Activated CD4-positive, alpha-beta memory T cell treated with anti-CD3 and anti-CD28 coated beads for 36 hours (primary cell): ENCODE measurements around the gene TADA2A. TPM values are rescaled to one million over a fixed set of nuclear protein-coding genes. Genes with fewer than 3 reads are reported as not detected.

Experiments used
- CTCF ChIA-PET: fragments of 350-600 bp; sonication (Branson Sonifier 250); formaldehyde crosslinking; loops from one replicate; lab custom pipeline; 2021; ENCODE audit warnings: antibody characterized with exemption, inconsistent platforms; lab: Charles Lee
- POLR2A ChIA-PET: fragments of 350-600 bp; sonication (Branson Sonifier 250); formaldehyde crosslinking; loops from one replicate; lab custom pipeline; 2021; ENCODE audit warnings: antibody characterized with exemption; lab: Charles Lee
- DNase-seq: peaks from one replicate; pipeline ENCODE4 v3.0.0-alpha.2; 2020
- H3K27ac Mint-ChIP-seq: one replicate; pipeline ENCODE4 v1.8.0; 2021; ENCODE audit warnings: mixed read lengths
- H3K27me3 Mint-ChIP-seq: one replicate; pipeline ENCODE4 v1.8.0; 2021; ENCODE audit warnings: mixed read lengths
- H3K36me3 Mint-ChIP-seq: one replicate; pipeline ENCODE4 v1.8.0; 2021; ENCODE audit warnings: mixed read lengths
- H3K4me1 Mint-ChIP-seq: one replicate; pipeline ENCODE4 v1.8.0; 2021; ENCODE audit warnings: low read depth, mixed read lengths
- H3K4me3 Mint-ChIP-seq: one replicate; pipeline ENCODE4 v1.8.0; 2021; ENCODE audit warnings: mild to moderate bottlenecking, mixed read lengths
- H3K9me3 Mint-ChIP-seq: one replicate; pipeline ENCODE4 v1.8.0; 2021; ENCODE audit warnings: mixed read lengths
- intact Hi-C: fragments of 100-400 bp; cut with micrococcal nuclease; formaldehyde crosslinking; loops from one replicate; pipeline ENCODE4 v1.15.1; 2023
- total RNA-seq, 2 experiments: library from RNA; stranded (reverse); gene quantifications; one replicate each; pipeline ENCODE4 v1.2.3, GENCODE V29; 2021

The TADA2A gene
- total RNA-seq, 2 experiments from 2014 or later: 35.8 to 36.5 TPM

DNA sequence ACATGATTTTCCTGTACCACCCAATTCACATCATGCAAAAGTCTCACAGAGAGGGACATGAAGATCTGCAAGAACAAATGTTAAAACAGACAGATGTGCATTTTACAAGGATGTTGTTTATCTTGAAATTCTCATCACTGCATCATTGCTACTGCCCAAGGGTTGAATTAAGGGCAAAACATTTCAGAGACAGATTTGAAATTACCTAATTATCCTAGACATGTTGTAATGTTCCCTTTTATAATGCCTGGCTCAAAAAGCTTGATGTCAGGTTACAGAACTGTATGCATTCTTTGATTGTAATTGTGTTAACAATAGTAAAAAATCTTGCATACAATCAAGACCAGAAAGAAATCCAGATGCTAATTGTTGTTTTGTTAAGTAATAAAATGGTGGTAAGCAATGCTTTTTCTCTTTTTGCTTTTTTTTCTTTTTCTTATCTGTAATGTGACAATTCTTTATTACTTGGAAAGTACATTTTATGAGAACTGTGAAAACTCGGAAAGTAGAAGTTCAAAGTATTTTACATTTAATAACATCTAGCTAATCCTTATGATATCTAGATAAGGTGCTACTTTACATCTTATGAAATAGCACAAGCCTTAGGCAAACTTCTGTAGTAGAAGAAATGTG is 79.4 kb downstream of the TADA2A start:
- H3K4me3 Mint-ChIP-seq: no peak overlapping the region
- POLR2A ChIA-PET: no interaction called here
- CTCF ChIA-PET: interaction anchor here (0.8 kb wide), 1 partner anchor 112 kb away, joined by 5 read pairs; no protein-coding TSS in a partner anchor
- intact Hi-C loops: no loop called here
- H3K4me1 Mint-ChIP-seq: peaks cover 37% of the 10 kb centered on the region
- H3K9me3 Mint-ChIP-seq: no peaks in the 10 kb centered on the region
- no peak overlapping the region for H3K27ac Mint-ChIP-seq
- H3K36me3 Mint-ChIP-seq: no peaks in the 10 kb centered on the region
- DNase-seq: no peak
- H3K27me3 Mint-ChIP-seq: no peaks in the 10 kb centered on the region

DNA sequence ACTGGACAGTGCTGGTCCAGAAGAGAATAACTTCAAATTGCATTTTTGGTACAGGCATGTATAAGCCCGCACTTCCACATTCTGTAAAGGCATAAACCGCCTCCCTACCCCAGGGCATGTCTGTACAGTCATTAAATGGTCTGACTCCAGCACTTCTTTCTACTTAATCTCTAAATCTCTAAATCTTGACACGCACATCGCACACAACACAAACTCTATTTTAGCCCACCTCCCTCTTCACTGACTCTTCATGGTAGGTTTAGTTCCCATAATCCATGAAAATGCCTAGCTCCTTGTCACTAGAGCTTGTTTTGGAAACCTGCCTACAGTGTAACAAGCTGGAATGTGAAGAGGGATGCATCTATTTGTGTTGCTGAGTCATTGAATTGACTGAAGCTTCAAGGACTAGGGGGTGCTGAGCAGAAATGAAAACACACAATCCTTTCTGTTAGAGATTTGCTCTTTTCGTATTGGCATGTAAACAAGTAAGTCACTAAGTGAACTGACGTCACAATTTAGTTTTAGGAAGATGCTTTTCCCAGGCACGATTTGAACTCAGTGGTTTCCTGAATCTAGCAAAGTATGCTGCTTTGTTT is 81.4 kb downstream of the TADA2A start:
- H3K27ac Mint-ChIP-seq: peak overlapping the region; percentile 86
- intact Hi-C loops: loop anchor here (2.0 kb wide), 1 partner anchor 57 kb away; no protein-coding TSS in a partner anchor
- peaks cover 49% of the 10 kb centered on the region for H3K4me1 Mint-ChIP-seq
- H3K36me3 Mint-ChIP-seq: no peaks in the 10 kb centered on the region
- no peaks in the 10 kb centered on the region for H3K9me3 Mint-ChIP-seq
- H3K27me3 Mint-ChIP-seq: no peaks in the 10 kb centered on the region
- DNase-seq: no peak
- H3K4me3 Mint-ChIP-seq: peak overlapping the region; percentile 88
- CTCF ChIA-PET: interaction anchor here (0.9 kb wide), 1 partner anchor 8 kb away, joined by 3 read pairs; no protein-coding TSS in a partner anchor
- POLR2A ChIA-PET: interaction anchor here (1.0 to 1.2 kb wide), 3 partner anchors 58 to 116 kb away, joined by 3 to 6 read pairs (median 3); no protein-coding TSS in a partner anchor

DNA sequence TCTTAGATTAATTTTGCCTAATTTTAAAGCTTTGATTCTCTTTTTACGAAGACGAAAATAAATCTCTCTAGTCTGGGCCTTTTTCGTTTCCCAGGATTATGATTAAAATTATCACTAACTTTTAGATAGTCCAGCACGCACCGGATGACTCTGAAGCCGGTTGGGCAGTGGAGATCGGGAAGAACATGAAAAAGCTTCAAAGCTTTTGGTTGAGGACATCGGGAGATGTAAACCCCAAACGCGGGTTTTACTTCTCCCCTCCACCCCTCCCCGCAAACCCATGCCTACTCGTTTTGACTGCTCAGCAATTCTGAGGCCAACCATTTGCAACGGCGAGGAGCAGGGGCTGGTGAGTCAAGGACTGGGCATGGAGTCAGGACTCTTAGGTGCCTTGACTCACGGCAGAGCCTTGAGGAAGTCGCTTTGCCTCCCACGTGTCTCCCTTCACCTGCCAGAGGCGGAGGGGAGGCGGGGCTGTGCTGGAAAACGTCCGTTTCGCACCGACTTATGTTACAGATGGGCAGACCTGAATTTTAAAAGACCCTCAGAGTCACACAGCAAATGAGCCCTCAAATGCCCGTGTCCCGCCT is 82.0 kb downstream of the TADA2A start:
- peak overlapping the region; percentile 88 for H3K4me3 Mint-ChIP-seq
- ChIA-PET POLR2A (interaction anchor here (1.0 to 1.2 kb wide), 6 partner anchors 33 to 130 kb away, joined by 3 to 6 read pairs (median 4); no protein-coding TSS in a partner anchor), CTCF (interaction anchor here (0.9 kb wide), 1 partner anchor 9 kb away, joined by 3 read pairs; no protein-coding TSS in a partner anchor)
- no peaks in the 10 kb centered on the region for H3K27me3 Mint-ChIP-seq
- H3K27ac Mint-ChIP-seq: peak overlapping the region; percentile 86
- intact Hi-C loops: loop anchor here (1.0 to 2.0 kb wide), 2 partner anchors 58 to 129 kb away; no protein-coding TSS in a partner anchor
- peaks cover 46% of the 10 kb centered on the region for H3K4me1 Mint-ChIP-seq
- H3K36me3 Mint-ChIP-seq: no peaks in the 10 kb centered on the region
- DNase-seq: peak; percentile 83
- no peaks in the 10 kb centered on the region for H3K9me3 Mint-ChIP-seq

DNA sequence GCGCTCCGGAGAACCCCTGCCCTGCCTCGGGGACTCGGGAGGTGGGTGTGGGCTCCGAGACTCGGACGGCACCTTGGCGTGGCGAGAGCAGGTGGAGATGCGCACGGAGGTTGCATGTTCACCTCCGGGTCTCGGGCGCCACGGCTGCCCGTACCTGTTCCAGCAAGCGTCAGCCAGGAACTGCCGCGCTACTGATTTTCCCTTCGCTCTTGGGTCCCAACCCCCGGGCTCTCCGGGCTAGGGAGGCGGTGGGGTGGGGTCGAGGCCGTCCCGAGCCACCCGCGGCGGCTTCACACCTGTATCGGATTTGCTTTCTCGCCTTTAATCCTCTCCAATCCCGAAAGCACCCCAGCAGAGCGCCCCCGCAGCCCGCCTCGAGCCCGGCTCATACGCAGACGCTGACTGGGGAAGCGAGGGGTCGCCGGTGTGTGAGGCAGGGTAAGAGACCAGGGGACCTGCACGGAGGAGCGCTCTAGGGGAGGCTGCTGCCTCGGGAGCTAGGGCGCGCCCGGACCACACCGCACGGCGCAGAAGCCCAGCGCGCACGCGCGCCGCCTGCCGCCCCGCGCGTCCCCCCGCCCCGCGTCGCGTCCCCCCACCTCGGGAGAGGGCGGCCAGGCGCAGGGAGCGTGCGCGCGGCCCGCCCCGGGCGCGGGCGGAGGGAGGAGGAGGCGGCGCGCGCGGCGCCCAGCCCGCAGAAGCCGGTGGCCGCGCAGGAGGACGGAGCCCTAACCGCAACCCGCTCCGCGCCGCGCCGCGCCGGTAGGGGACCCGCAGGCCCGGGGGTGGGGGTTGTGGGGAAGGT is 82.7 kb downstream of the TADA2A start, which contains the start of gene DUSP14:
Gene DUSP14 (plus strand): TSS at position 695 of the 805 bp plus-strand sequence. CDS start 22,382 bp downstream, outside the sequence.
- peak within 1 kb of the TSS; percentile 88 for H3K27ac Mint-ChIP-seq
- CTCF ChIA-PET: no interaction called here
- no peaks in the 10 kb centered on the region for H3K9me3 Mint-ChIP-seq
- no peaks in the 10 kb centered on the region for H3K27me3 Mint-ChIP-seq
- no peaks in the 10 kb centered on the region for H3K36me3 Mint-ChIP-seq
- intact Hi-C loops: loop anchor here (1.0 to 2.0 kb wide), 4 partner anchors 59 to 130 kb away; partner anchors contain the start of genes ACACA, SYNRG and TADA2A
- POLR2A ChIA-PET: interaction anchor here (1.0 to 1.1 kb wide), 3 partner anchors 32 to 131 kb away, joined by 3 to 5 read pairs (median 5); no protein-coding TSS in a partner anchor
- peak within 1 kb of the TSS; percentile 90 for H3K4me3 Mint-ChIP-seq
- peak; percentile 84 for DNase-seq
- H3K4me1 Mint-ChIP-seq: peaks cover 47% of the 10 kb centered on the region

DNA sequence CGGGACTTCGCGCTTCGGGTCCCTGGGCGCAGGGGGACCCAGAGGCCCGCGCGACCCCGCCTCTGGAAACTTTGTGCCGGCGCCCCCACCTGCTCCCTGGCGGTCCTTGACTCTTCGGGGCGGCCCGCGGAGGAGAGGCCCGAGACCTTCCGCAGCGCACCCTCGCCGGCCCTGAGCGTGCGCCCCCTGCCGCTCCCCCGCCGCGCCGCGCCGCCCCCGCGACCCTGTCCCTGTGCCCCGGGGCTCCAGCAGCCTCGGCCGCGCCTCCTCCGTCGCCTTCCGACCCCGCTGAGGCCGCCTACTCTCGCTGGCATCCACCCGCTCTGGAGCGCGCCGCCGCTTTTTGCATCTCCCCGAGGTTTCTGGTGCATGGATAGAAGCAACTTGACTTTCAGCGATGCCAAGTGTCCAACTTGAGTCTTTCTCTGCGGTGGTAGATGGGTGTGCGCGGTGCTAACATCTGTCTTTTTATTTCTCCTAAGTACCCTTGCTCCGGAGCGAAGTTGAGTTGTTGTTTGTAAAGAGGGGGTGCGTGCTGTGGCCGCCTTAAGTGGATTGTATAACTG is 83.4 kb downstream of the TADA2A start:
- Mint-ChIP-seq H3K27ac (peak overlapping the region; percentile 78), H3K27me3 (no peaks in the 10 kb centered on the region), H3K36me3 (no peaks in the 10 kb centered on the region), H3K9me3 (no peaks in the 10 kb centered on the region), H3K4me3 (peak overlapping the region; percentile 90), H3K4me1 (peaks cover 48% of the 10 kb centered on the region)
- peak; percentile 89 for DNase-seq
- intact Hi-C loops: loop anchor here (1.0 to 2.0 kb wide), 2 partner anchors 83 to 119 kb away; partner anchors contain the start of genes ACACA, SYNRG and TADA2A
- POLR2A ChIA-PET: interaction anchor here (1.0 to 1.1 kb wide), 3 partner anchors 60 to 131 kb away, joined by 5 read pairs; no protein-coding TSS in a partner anchor
- CTCF ChIA-PET: interaction anchor here (1.4 kb wide), 1 partner anchor 38 kb away, joined by 4 read pairs; no protein-coding TSS in a partner anchor

DNA sequence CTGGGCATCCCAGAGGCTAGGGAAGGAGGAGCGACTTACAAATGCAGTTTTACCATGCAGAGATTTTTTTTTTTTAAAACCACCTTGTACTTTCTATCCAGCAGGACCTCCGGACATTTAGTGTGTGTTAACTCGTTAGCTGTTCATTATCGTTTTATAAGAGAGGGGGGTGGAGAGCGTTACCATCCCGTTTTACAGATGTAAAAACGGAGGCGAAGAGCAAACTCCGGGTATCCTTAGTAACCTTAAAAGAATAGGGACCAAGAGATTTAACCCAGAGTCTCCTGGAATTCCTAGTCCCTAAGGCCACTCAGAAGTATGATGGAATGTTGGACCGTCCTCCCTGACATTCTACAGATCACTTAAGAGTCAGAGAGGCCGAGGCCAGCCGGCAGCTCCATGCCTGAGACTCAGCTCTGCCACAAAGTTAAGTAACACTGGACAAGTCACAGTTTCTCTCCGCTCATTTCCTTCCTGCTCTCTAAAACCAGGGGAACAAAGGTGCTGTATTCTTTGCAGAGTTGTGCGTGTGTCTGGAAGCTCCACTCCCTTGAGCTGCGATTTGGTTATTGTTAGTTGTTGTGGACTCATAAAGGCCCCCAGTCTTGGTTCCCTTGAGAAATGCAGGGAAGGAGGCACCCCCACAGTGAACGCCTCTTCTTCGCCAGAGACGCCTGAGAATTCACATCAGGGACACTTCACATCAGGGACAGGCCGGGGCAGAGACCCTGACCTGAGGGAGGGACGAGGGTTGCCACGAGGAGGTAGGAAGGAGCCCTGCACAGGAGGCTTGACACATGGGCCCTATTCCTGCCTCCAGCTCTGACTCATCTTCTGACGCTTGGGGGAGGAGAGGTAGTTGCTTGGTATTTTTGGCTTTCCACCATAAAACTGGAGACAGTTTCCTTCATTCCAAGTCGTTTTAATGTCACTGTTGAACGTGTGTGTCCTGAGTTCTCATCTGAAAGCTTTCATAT is 84.2 kb downstream of the TADA2A start:
- H3K9me3 Mint-ChIP-seq: no peaks in the 10 kb centered on the region
- POLR2A ChIA-PET: interaction anchor here (1.0 kb wide), 1 partner anchor 61 kb away, joined by 5 read pairs; no protein-coding TSS in a partner anchor
- peak; percentile 39 for DNase-seq
- intact Hi-C loops: loop anchor here (1.0 to 2.0 kb wide), 2 partner anchors 84 to 118 kb away; partner anchors contain the start of genes ACACA, SYNRG and TADA2A
- H3K36me3 Mint-ChIP-seq: no peaks in the 10 kb centered on the region
- CTCF ChIA-PET: interaction anchor here (0.7 to 1.4 kb wide), 2 partner anchors 37 to 889 kb away, joined by 3 to 4 read pairs; no protein-coding TSS in a partner anchor
- H3K4me3 Mint-ChIP-seq: peak overlapping the region; percentile 90
- peak overlapping the region; percentile 78 for H3K27ac Mint-ChIP-seq
- H3K4me1 Mint-ChIP-seq: peaks cover 48% of the 10 kb centered on the region
- no peaks in the 10 kb centered on the region for H3K27me3 Mint-ChIP-seq

DNA sequence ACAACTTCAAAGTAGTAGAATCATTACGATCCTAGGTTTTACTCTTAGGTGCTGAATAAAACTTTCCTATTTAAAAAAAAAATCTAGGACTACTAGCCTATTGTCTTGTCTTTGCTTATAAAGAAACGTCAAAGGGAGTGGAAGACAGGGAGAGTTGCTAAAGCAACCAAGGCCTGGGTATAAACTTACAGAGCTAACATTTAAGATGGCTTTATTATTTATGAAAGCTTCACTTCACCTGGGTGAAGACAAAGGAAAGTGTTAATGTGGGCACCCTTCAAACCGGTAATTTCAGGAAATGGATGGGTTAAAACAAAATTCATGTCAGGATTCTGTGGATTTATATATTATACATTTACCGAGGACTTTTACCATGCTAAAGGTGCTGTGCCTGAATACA is 85.5 kb downstream of the TADA2A start:
- no peak for DNase-seq
- Mint-ChIP-seq H3K27ac (no peak overlapping the region), H3K36me3 (no peaks in the 10 kb centered on the region), H3K9me3 (no peaks in the 10 kb centered on the region), H3K4me3 (no peak overlapping the region), H3K4me1 (peaks cover 44% of the 10 kb centered on the region), H3K27me3 (no peaks in the 10 kb centered on the region)
- CTCF ChIA-PET: interaction anchor here (0.7 kb wide), 1 partner anchor 242 kb away, joined by 5 read pairs; no protein-coding TSS in a partner anchor
- POLR2A ChIA-PET: no interaction called here
- intact Hi-C loops: no loop called here

DNA sequence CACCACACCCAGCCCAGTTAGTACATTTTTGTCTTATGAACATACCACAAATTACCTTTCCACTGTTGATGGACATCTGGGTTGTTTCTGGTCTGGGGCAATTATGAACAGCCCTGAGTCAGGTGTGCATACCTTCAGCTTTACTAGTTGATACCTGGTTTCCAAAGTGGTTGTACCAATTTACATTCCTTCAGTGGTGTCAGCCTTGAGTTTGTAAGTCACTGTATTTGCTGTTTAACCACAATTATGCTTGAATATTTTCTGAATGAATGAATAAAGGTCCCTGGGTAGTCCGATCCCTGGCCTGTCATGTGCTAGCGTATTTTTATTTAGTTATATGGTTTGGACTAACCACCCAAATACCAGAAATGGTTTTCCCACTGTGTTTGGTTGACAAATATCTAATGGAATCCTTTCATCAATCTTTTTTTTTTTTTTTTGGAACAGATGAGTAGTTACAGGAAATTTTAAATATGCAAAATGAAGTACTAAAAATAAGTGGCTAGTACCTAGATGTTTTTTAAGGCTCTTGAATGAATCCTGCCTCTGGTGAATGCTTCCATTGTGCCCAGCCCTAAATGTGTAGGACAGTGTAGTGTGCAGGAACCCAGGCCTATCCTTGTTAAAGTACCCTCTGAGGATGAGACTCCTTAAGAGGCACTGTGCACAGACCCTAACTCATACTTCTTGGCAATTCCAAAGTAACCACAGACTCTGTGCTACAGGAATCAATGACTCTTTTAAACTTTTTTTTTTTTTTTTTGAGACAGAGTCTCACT is 86.8 kb downstream of the TADA2A start:
- Mint-ChIP-seq H3K9me3 (no peaks in the 10 kb centered on the region), H3K36me3 (peaks cover 2% of the 10 kb centered on the region), H3K4me3 (no peak overlapping the region), H3K27me3 (no peaks in the 10 kb centered on the region), H3K27ac (no peak overlapping the region), H3K4me1 (peaks cover 37% of the 10 kb centered on the region)
- DNase-seq: no peak
- CTCF ChIA-PET: interaction anchor here (1.5 kb wide), 1 partner anchor 12 kb away, joined by 4 read pairs; no protein-coding TSS in a partner anchor
- intact Hi-C loops: no loop called here
- POLR2A ChIA-PET: interaction anchor here (0.9 kb wide), 1 partner anchor 53 kb away, joined by 3 read pairs; no protein-coding TSS in a partner anchor

DNA sequence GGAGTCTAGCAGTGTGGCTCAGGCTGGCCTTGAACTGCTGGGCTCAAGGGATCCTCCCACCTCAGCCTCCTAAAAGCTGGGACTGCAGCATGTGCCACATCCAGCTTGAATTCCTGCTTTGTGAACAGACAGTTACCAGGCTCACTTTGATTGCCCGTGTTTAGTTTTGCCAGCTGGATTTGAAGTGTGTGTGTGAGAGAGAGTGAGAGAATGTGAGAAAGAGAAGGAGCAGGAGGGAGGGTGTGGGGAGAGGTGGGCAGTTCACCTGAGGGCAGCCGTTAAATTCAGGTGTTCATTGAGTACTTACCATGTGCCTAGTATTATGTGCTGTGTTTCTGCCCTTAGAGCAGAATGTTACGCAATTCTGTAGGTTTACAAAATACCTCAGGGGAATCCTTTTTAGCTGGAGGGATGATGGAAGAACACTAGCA is 87.7 kb downstream of the TADA2A start:
- no peak overlapping the region for H3K27ac Mint-ChIP-seq
- no peaks in the 10 kb centered on the region for H3K9me3 Mint-ChIP-seq
- intact Hi-C loops: no loop called here
- ChIA-PET POLR2A (interaction anchor here (0.9 kb wide), 1 partner anchor 54 kb away, joined by 3 read pairs; no protein-coding TSS in a partner anchor), CTCF (interaction anchor here (1.5 kb wide), 1 partner anchor 11 kb away, joined by 4 read pairs; no protein-coding TSS in a partner anchor)
- DNase-seq: no peak
- peaks cover 2% of the 10 kb centered on the region for H3K36me3 Mint-ChIP-seq
- no peaks in the 10 kb centered on the region for H3K27me3 Mint-ChIP-seq
- no peak overlapping the region for H3K4me3 Mint-ChIP-seq
- H3K4me1 Mint-ChIP-seq: peaks cover 31% of the 10 kb centered on the region
